Measurements from ENCODE around the gene SLC26A2. TPM values are rescaled to one million over a fixed set of nuclear protein-coding genes. Genes with fewer than 3 reads are reported as not detected.

Gene SLC26A2
- total and polyA plus RNA-seq, 2 donors (not counting 1 experiment from before 2014, with no cell fraction given), result 2.1 to 13.2 TPM

DNA sequence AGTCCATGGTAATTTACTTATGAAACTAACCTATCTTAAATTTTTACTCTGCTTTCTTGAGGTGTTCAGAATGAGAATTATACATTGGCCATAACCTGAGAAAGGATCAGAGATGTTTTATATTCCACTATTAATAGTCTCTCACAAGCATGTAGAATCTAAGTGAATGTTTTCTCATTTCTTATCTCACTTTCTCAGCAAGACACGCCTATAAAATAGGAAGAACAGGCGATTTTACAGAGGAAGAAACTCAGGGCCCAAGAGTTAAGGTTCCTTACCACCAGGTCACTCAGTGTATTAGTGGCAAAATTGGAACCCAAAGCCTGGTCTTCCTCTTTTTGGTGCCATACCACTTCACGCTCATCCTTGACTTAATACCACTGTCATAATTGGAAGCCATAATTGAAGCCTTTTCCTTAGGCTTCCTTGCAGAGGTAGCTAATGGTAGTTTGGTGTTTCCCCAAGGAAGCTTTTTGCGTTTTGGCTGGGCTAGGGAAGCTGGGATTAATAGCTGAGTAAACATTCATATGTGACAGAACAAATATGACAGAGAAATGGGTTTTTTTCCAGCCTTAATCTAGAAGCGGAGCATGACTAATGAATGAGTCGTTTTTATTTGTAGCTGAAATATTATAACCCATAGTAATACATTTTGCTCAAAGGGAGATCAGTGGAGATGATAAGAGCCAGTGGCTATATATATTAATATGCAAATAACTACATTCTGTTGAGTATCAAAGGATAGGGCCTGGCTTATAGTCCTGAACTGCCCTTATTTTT lies 56.9 kb downstream of the SLC26A2 start:
- POLR2A ChIA-PET, result no interaction called here
- 100% methylated on average over 2 of the region's 6 CpGs for WGBS (ENCODE audit: insufficient coverage)
- Histone ChIP-seq H3K4me3 (ENCODE audit: control extremely low read depth in 1 of 5, extremely low read depth in 1 of 5, insufficient read depth in 1 of 5, low read depth in 2 of 5, low read length in 4 of 5) (no peak overlapping the region), H3K79me2 (ENCODE audit: control insufficient read depth, insufficient read depth, low read length) (no peaks in the 10 kb centered on the region), H3K27ac (ENCODE audit: low read length in 2 of 2) (no peak overlapping the region), H3K9ac (ENCODE audit: low read length) (no peak overlapping the region), H4K20me1 (ENCODE audit: control insufficient read depth, insufficient read depth, low read length, poor library complexity, severe bottlenecking) (peaks cover 4% of the 10 kb centered on the region), H3K4me1 (ENCODE audit: control insufficient read depth in 2 of 2, insufficient read depth in 2 of 2, low read length in 2 of 2) (no peaks in the 10 kb centered on the region), H3K9me3 (ENCODE audit: control extremely low read depth in 1 of 3, control insufficient read depth in 2 of 3, insufficient read depth in 1 of 3, low read length in 2 of 3) (peaks cover 1 to 9% (median 3%) of the 10 kb centered on the region in 3 donors), H3K27me3 (replicated peaks in 1 of 4; ENCODE audit: control extremely low read depth in 1 of 4, control insufficient read depth in 3 of 4, insufficient read depth in 4 of 4, low read length in 3 of 4) (no peaks in the 10 kb centered on the region), H3K4me2 (replicated peaks; ENCODE audit: low read depth, low read length, poor library complexity, severe bottlenecking) (no peak overlapping the region), H3K36me3 (replicated peaks in 1 of 2; ENCODE audit: control extremely low read depth in 1 of 2, control insufficient read depth in 1 of 2, extremely low read depth in 1 of 2, insufficient read depth in 2 of 2, low read length in 1 of 2) (peaks cover 23 to 92% of the 10 kb centered on the region in 2 experiments), H2AFZ (ENCODE audit: insufficient read depth, low read depth, low read length, poor library complexity, severe bottlenecking) (no peak overlapping the region)
- Mint-ChIP-seq H3K27ac (no peak overlapping the region), H3K9me3 (ENCODE audit: insufficient read depth) (peaks cover 5% of the 10 kb centered on the region), H3K4me3 (no peak overlapping the region), H3K4me1 (no peaks in the 10 kb centered on the region), H3K27me3 (no peaks in the 10 kb centered on the region)
- CTCF ChIA-PET, result no interaction called here
- no peak for TF ChIP-seq EZH2 (IDR thresholded peaks at IDR 0.05; ENCODE audit: borderline replicate concordance, insufficient read depth, low read depth, low read length, poor library complexity, severe bottlenecking)
- TF ChIP-seq, protein P1, sequence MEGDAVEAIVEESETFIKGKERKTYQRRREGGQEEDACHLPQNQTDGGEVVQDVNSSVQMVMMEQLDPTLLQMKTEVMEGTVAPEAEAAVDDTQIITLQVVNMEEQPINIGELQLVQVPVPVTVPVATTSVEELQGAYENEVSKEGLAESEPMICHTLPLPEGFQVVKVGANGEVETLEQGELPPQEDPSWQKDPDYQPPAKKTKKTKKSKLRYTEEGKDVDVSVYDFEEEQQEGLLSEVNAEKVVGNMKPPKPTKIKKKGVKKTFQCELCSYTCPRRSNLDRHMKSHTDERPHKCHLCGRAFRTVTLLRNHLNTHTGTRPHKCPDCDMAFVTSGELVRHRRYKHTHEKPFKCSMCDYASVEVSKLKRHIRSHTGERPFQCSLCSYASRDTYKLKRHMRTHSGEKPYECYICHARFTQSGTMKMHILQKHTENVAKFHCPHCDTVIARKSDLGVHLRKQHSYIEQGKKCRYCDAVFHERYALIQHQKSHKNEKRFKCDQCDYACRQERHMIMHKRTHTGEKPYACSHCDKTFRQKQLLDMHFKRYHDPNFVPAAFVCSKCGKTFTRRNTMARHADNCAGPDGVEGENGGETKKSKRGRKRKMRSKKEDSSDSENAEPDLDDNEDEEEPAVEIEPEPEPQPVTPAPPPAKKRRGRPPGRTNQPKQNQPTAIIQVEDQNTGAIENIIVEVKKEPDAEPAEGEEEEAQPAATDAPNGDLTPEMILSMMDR (IDR thresholded peaks at IDR 0.05), result no peak
- intact Hi-C loops (cut with micrococcal nuclease), result no loop called here
- ATAC-seq (ENCODE audit: low read depth) (no peak), DNase-seq (no peak)

DNA sequence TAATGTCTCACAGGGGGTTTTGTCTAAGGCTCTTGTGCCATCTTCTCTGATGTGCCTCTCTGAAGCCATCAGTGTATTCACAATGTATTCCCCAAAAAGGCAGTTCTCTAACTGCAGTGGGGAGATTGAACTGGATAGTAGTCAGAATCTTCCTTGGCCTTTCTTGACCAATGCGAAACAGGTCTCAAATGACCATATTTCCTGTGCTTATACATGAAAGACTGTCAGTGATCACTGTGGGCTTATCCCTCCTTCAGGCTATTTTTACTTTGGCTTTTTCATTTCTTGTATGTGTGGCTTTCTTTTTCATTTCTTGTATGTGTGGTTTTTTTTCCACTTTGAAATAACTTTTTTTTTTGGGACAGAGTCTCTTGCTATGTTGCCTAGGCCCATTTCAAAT lies 59.7 kb downstream of the SLC26A2 start:
- peaks cover 5% of the 10 kb centered on the region for H3K9me3 Mint-ChIP-seq (ENCODE audit: insufficient read depth)
- intact Hi-C loops (cut with micrococcal nuclease), result no loop called here
- DNase-seq (no peak), ATAC-seq (ENCODE audit: low read depth) (no peak)
- H3K4me1 Mint-ChIP-seq, result no peaks in the 10 kb centered on the region
- TF ChIP-seq EZH2 (IDR thresholded peaks at IDR 0.05; ENCODE audit: borderline replicate concordance, insufficient read depth, low read depth, low read length, poor library complexity, severe bottlenecking), result no peak
- TF ChIP-seq, protein P1 (IDR thresholded peaks at IDR 0.05), result no peak
- H3K27me3 Mint-ChIP-seq, result no peaks in the 10 kb centered on the region
- Histone ChIP-seq H3K36me3 (replicated peaks in 1 of 2; ENCODE audit: control extremely low read depth in 1 of 2, control insufficient read depth in 1 of 2, extremely low read depth in 1 of 2, insufficient read depth in 2 of 2, low read length in 1 of 2) (peaks cover 15 to 85% of the 10 kb centered on the region in 2 experiments), H3K27me3 (replicated peaks in 1 of 4; ENCODE audit: control extremely low read depth in 1 of 4, control insufficient read depth in 3 of 4, insufficient read depth in 4 of 4, low read length in 3 of 4) (no peaks in the 10 kb centered on the region), H3K9ac (ENCODE audit: low read length) (no peak overlapping the region), H3K79me2 (ENCODE audit: control insufficient read depth, insufficient read depth, low read length) (no peaks in the 10 kb centered on the region), H3K27ac (ENCODE audit: low read length in 2 of 2) (no peak overlapping the region), H3K4me1 (ENCODE audit: control insufficient read depth in 2 of 2, insufficient read depth in 2 of 2, low read length in 2 of 2) (no peaks in the 10 kb centered on the region), H3K4me2 (replicated peaks; ENCODE audit: low read depth, low read length, poor library complexity, severe bottlenecking) (no peak overlapping the region), H2AFZ (ENCODE audit: insufficient read depth, low read depth, low read length, poor library complexity, severe bottlenecking) (no peak overlapping the region), H3K9me3 (ENCODE audit: control extremely low read depth in 1 of 3, control insufficient read depth in 2 of 3, insufficient read depth in 1 of 3, low read length in 2 of 3) (peaks cover 1 to 7% (median 3%) of the 10 kb centered on the region in 3 donors), H4K20me1 (ENCODE audit: control insufficient read depth, insufficient read depth, low read length, poor library complexity, severe bottlenecking) (peaks cover 4% of the 10 kb centered on the region), H3K4me3 (ENCODE audit: control extremely low read depth in 1 of 5, extremely low read depth in 1 of 5, insufficient read depth in 1 of 5, low read depth in 2 of 5, low read length in 4 of 5) (no peak overlapping the region)
- 100% methylated on average over 1 of the region's 1 CpG for WGBS (ENCODE audit: insufficient coverage)
- H3K4me3 Mint-ChIP-seq, result no peak overlapping the region
- POLR2A ChIA-PET, result no interaction called here
- CTCF ChIA-PET, result no interaction called here
- no peak overlapping the region for H3K27ac Mint-ChIP-seq

Measured in B cell (primary cell).